Endothelial cell of umbilical vein (primary cell): ENCODE measurements around the gene PCGF3. TPM values are rescaled to one million over a fixed set of nuclear protein-coding genes. Genes with fewer than 3 reads are reported as not detected.
"Not testable (repeated sequence)": the region's sequence is repeated elsewhere in the genome, so short reads cannot be mapped to it uniquely, and the experiment has no call there.

Source experiments
- BruUV-seq: library from RNA; stranded (reverse); fragments of 400-500 nt; replicated peaks from 2 replicates; lab custom pipeline; 2021; lab: Mats Ljungman, UMichigan
- CTCF ChIA-PET: fragments of 300-600, 350-600 bp; sonication (Branson Sonifier 250); formaldehyde crosslinking; loops from one replicate; lab custom pipeline; 2021; ENCODE audit warnings: antibody characterized with exemption, inconsistent platforms; lab: Charles Lee
- POLR2A ChIA-PET: fragments of 300-600, 350-600 bp; sonication (Branson Sonifier 250); formaldehyde crosslinking; loops from one replicate; lab custom pipeline; 2021; ENCODE audit warnings: antibody characterized with exemption, inconsistent platforms; lab: Charles Lee
- DNase-seq: peaks from one replicate; pipeline ENCODE4 v3.0.0-alpha.2; 2011; ENCODE audit warnings: low read depth, low spot score
- FAIRE-seq: peaks from 2 replicates; lab custom pipeline; 2011; peaks lifted over from hg19 to GRCh38; lab: Jason Lieb, UNC
- H2AFZ ChIP-seq: 2 replicates; pipeline ENCODE4 v1.6.0; 2012; ENCODE audit warnings: low read depth, low read length, control low read depth, inconsistent platforms
- H3K27ac ChIP-seq: 2 replicates; pipeline ENCODE4 v1.5.1; 2011; ENCODE audit warnings: low read depth, mild to moderate bottlenecking, control low read depth, low read length, moderate library complexity; ENCODE audit not compliant: insufficient read depth
- H3K27me3 ChIP-seq, 2 experiments: 2 replicates each; pipeline versions ENCODE4 v1.6.0 to v1.6.1; 2011; ENCODE audit warnings: low read length in 2 of 2, mixed read lengths in 1 of 2; ENCODE audit not compliant: control insufficient read depth in 2 of 2, insufficient read depth in 2 of 2
- H3K36me3 ChIP-seq, 2 experiments: 2 replicates in 1 of 2; 3 replicates in 1 of 2; pipeline ENCODE4 v1.5.1; 2011; ENCODE audit warnings: low read length in 2 of 2, mild to moderate bottlenecking in 1 of 2, moderate library complexity in 1 of 2; ENCODE audit not compliant: control insufficient read depth in 2 of 2, insufficient read depth in 2 of 2; ENCODE audit errors: extremely low read depth in 1 of 2
- H3K4me1 ChIP-seq: 3 replicates; pipeline ENCODE4 v1.5.1; 2011; ENCODE audit warnings: mild to moderate bottlenecking, low read length; ENCODE audit not compliant: control insufficient read depth, insufficient read depth; ENCODE audit errors: extremely low read depth
- H3K4me2 ChIP-seq: 2 replicates; pipeline ENCODE4 v1.6.1; 2011; ENCODE audit warnings: low read length, control low read depth, mixed read lengths; ENCODE audit not compliant: insufficient read depth
- H3K4me3 ChIP-seq, 3 experiments: fragments of 200-600 bp in 1 of 3; sonication (generic), shearing (Covaris generic) in 1 of 3; replicated peaks in 1 of 3; 2 replicates each; pipeline ENCODE4 v1.5.1; 2011 to 2016; ENCODE audit warnings: control low read depth in 3 of 3, low read length in 3 of 3, mild to moderate bottlenecking in 2 of 3, inconsistent platforms in 1 of 3, low read depth in 1 of 3, moderate library complexity in 1 of 3; ENCODE audit not compliant: insufficient read depth in 1 of 3
- H3K79me2 ChIP-seq: 2 replicates; pipeline ENCODE4 v1.6.0; 2012; ENCODE audit warnings: low read length, inconsistent platforms; ENCODE audit not compliant: control insufficient read depth, insufficient read depth
- H3K9ac ChIP-seq: replicated peaks from 2 replicates; pipeline ENCODE3; 2011; ENCODE audit warnings: low read length, control low read depth; ENCODE audit not compliant: insufficient read depth; ENCODE audit errors: extremely low read depth
- H3K9me1 ChIP-seq: replicated peaks from 3 replicates; pipeline ENCODE4 v1.6.0; 2011; ENCODE audit warnings: mild to moderate bottlenecking, low read length; ENCODE audit not compliant: control insufficient read depth, insufficient read depth; ENCODE audit errors: extremely low read depth
- H3K9me3 ChIP-seq: replicated peaks from 2 replicates; pipeline ENCODE4 v1.5.1; 2012; ENCODE audit warnings: low read length, inconsistent platforms; ENCODE audit not compliant: control insufficient read depth, insufficient read depth
- H4K20me1 ChIP-seq: replicated peaks from 2 replicates; pipeline ENCODE3; 2011; ENCODE audit warnings: mild to moderate bottlenecking, low read length; ENCODE audit not compliant: control insufficient read depth, insufficient read depth; ENCODE audit errors: extremely low read depth
- EZH2 ChIP-seq: IDR thresholded peaks from 2 replicates; pipeline ENCODE4 v1.6.1; 2012; ENCODE audit warnings: borderline replicate concordance, low read depth, mild to moderate bottlenecking, moderate library complexity, low read length, inconsistent platforms; ENCODE audit not compliant: severe bottlenecking
- FOS ChIP-seq: IDR thresholded peaks from 2 replicates; pipeline ENCODE4 v1.6.1; 2011; ENCODE audit warnings: mild to moderate bottlenecking, low read length, moderate library complexity, borderline replicate concordance; ENCODE audit not compliant: insufficient read depth
- JUN ChIP-seq: IDR thresholded peaks from 2 replicates; pipeline ENCODE4 v1.6.1; 2011; ENCODE audit warnings: borderline replicate concordance, low read depth; ENCODE audit not compliant: insufficient read length, insufficient read depth
- POLR2A ChIP-seq: IDR thresholded peaks from 2 replicates; pipeline ENCODE4 v1.6.1; 2012; ENCODE audit warnings: low read depth, mild to moderate bottlenecking, control low read depth, low read length
- POLR2AphosphoS5 ChIP-seq: IDR thresholded peaks from 2 replicates; pipeline ENCODE4 v1.6.1; 2012; ENCODE audit warnings: low read depth, mild to moderate bottlenecking, control low read depth, low read length, moderate library complexity; ENCODE audit not compliant: insufficient read depth
- dilution Hi-C: fragments of 300-500 bp; cut with MboI; formaldehyde crosslinking; loops from one replicate; pipeline ENCODE4 v1.15.0; 2019; ENCODE audit warnings: low sequenced_read_pairs; ENCODE audit not compliant: extremely low pct_ligation_motif_present
- intact Hi-C: fragments of 100-400 bp; cut with micrococcal nuclease; formaldehyde crosslinking; loops from one replicate; pipeline ENCODE4 v1.10.0; 2022
- polyA plus RNA-seq, 4 experiments: library from polyadenylated mRNA; depleted of rRNA in 3 of 4; stranded (reverse) in 3 of 4; unstranded in 1 of 4; fragments of >200 nt; gene quantifications; 2 replicates each; pipeline versions ENCODE4 v1.2.1 to v1.2.3, GENCODE V29; 2011 to 2012; ENCODE audit warnings: missing spikeins in 1 of 4
- total RNA-seq: library from RNA; stranded (reverse); gene quantifications from 2 replicates; pipeline ENCODE4 v1.2.3, GENCODE V29; 2021
- TF ChIP-seq, protein P1 (sequence below): IDR thresholded peaks from 2 replicates; pipeline ENCODE4 v1.6.1; 2011; ENCODE audit not compliant: insufficient read depth, insufficient read length
- TF ChIP-seq, protein P2 (sequence below), 2 donors: IDR thresholded peaks; 1 replicate in 1 of 2; 2 replicates in 1 of 2; pipeline ENCODE4 v1.5.1; 2011; ENCODE audit warnings: low read length in 2 of 2, mild to moderate bottlenecking in 2 of 2, moderate library complexity in 2 of 2, control low read depth in 1 of 2, inconsistent platforms in 1 of 2, low read depth in 1 of 2; ENCODE audit not compliant: insufficient read depth in 1 of 2; ENCODE audit errors: extremely low read depth in 1 of 2

PCGF3 gene
- total and polyA plus RNA-seq, 2 donors (not counting 3 experiments of a cell fraction or from before 2014, with no cell fraction given), result 70.2 to 91.8 TPM

DNA sequence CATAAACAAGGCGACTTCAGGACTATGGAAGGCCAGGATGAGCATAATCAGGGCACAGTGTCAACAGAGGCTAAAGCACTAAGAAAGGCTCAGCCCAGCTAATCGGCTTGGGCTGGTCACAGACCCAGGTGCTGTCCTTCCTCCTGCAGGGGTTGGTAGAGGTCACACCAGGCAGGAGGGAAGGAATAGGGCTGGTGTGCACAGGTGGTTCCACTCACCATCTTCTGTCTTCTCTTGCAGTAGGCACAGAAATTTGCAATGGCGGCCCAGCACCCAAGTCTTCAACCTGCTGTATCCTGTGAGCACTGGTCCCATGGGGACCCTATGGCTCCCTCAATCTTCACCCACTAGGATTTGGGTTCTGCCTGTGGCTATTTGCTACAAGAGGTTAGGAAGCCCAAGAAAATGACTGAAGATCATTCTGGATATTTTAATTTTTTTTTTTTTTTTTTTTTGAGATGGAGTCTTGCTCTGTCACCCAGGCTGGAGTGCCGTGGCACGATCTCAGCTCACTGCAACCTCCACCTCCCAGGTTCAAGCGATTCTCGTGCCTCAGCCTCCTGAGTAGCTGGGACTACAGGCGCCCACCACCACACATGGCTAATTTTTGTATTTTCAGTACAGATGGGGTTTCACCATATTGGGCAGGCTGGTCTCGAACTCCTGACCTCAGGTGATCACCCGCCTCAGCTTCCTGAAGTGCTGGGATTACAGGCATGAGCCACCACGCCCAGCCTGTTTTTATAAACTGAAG is 35.6 kb upstream of the PCGF3 start:
- BruUV-seq, CTCF ChIA-PET, H2AFZ ChIP-seq, H3K27ac ChIP-seq, POLR2A ChIA-PET, FAIRE-seq, H3K36me3 ChIP-seq, H3K27me3 ChIP-seq, H3K9me3 ChIP-seq, H3K9ac ChIP-seq, H3K4me2 ChIP-seq, H3K9me1 ChIP-seq, DNase-seq, H3K4me1 ChIP-seq, dilution Hi-C loops, H4K20me1 ChIP-seq, H3K4me3 ChIP-seq: not testable (repeated sequence)
- intact Hi-C loops, result loop anchor here (10.0 kb wide), 2 partner anchors 195 to 335 kb away; partner anchors contain the start of gene ZNF141
- peaks cover 10% of the 10 kb centered on the region for H3K79me2 ChIP-seq

DNA sequence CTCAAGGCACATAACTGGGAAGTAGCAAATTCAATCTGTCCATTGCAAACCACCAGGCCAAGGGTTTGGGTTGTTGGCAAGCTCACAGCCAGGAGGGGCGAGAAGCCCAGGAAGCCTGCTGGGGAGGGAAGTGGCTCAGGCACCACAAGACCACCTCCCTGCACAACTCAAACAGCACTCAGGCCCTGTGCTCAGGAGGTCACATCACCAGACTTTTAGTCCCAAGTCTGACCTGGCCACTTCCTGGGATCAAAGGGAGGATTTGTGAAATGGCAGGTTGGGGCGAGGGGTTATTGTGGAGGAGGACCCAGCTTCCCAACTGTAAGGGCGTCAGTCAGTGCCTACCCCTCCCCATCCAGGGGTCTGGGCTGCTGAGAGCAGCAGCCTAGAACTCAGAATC is 33.9 kb upstream of the PCGF3 start:
- H3K9me1 ChIP-seq, result no peaks in the 10 kb centered on the region
- H3K4me2 ChIP-seq, result no peak overlapping the region
- no peaks in the 10 kb centered on the region for H3K27me3 ChIP-seq
- H3K4me1 ChIP-seq, result peaks cover 12% of the 10 kb centered on the region
- H4K20me1 ChIP-seq, result no peaks in the 10 kb centered on the region
- DNase-seq (no peak), FAIRE-seq (no peak)
- CTCF ChIA-PET, result no interaction called here
- no peaks in the 10 kb centered on the region for H3K9me3 ChIP-seq
- no TSS peak for BruUV-seq
- H3K27ac ChIP-seq, result no peak overlapping the region
- TF ChIP-seq EZH2 (no peak), POLR2A (no peak), POLR2AphosphoS5 (no peak), JUN (no peak), FOS (no peak)
- TF ChIP-seq, protein P1, sequence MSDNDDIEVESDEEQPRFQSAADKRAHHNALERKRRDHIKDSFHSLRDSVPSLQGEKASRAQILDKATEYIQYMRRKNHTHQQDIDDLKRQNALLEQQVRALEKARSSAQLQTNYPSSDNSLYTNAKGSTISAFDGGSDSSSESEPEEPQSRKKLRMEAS, result no peak
- TF ChIP-seq, protein P2, sequence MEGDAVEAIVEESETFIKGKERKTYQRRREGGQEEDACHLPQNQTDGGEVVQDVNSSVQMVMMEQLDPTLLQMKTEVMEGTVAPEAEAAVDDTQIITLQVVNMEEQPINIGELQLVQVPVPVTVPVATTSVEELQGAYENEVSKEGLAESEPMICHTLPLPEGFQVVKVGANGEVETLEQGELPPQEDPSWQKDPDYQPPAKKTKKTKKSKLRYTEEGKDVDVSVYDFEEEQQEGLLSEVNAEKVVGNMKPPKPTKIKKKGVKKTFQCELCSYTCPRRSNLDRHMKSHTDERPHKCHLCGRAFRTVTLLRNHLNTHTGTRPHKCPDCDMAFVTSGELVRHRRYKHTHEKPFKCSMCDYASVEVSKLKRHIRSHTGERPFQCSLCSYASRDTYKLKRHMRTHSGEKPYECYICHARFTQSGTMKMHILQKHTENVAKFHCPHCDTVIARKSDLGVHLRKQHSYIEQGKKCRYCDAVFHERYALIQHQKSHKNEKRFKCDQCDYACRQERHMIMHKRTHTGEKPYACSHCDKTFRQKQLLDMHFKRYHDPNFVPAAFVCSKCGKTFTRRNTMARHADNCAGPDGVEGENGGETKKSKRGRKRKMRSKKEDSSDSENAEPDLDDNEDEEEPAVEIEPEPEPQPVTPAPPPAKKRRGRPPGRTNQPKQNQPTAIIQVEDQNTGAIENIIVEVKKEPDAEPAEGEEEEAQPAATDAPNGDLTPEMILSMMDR (IDR thresholded peaks at IDR 0.05; ENCODE audit: extremely low read depth in 1 of 2, insufficient read depth in 1 of 2, low read depth in 1 of 2, low read length in 2 of 2), result no peak
- intact Hi-C loops (loop anchor here (10.0 kb wide), 2 partner anchors 197 to 337 kb away; partner anchors contain the start of gene ZNF141), dilution Hi-C loops (no loop called here)
- POLR2A ChIA-PET, result no interaction called here
- no peak overlapping the region for H2AFZ ChIP-seq
- H3K4me3 ChIP-seq, result no peak overlapping the region
- H3K36me3 ChIP-seq, result peaks cover 9% of the 10 kb centered on the region in 2 experiments
- no peak overlapping the region for H3K9ac ChIP-seq
- H3K79me2 ChIP-seq, result peaks cover 12% of the 10 kb centered on the region
